Lung (tissue), 12 donors: ENCODE measurements around the gene STX1A. TPM values are rescaled to one million over a fixed set of nuclear protein-coding genes. Genes with fewer than 3 reads are reported as not detected.

ENCODE experiments used
- ATAC-seq: fragments of 200-7000 bp; cut with Tn5 transposase; one replicate; pipeline ENCODE4 v1.9.1; 2020; ENCODE audit warnings: moderate number of reproducible peaks; ENCODE audit not compliant: insufficient read depth, low FRiP score
- DNase-seq, 3 donors: peaks; one replicate each; pipeline ENCODE4 v3.0.0-alpha.2; 2013 to 2017
- H3K27ac ChIP-seq, 2 donors: one replicate each; pipeline ENCODE4 v1.5.1; 2013; ENCODE audit warnings: mild to moderate bottlenecking in 2 of 2, moderate library complexity in 2 of 2, control low read depth in 1 of 2, inconsistent platforms in 1 of 2, low read depth in 1 of 2, low read length in 1 of 2
- H3K27me3 ChIP-seq, 3 donors: one replicate each; pipeline ENCODE4 v1.5.1; 2013; ENCODE audit warnings: low read length in 2 of 3; ENCODE audit not compliant: control insufficient read depth in 3 of 3, insufficient read depth in 3 of 3
- H3K36me3 ChIP-seq, 4 donors: one replicate each; pipeline ENCODE4 v1.5.1; 2013; ENCODE audit warnings: low read length in 4 of 4, mild to moderate bottlenecking in 1 of 4, moderate library complexity in 1 of 4; ENCODE audit not compliant: control insufficient read depth in 4 of 4, insufficient read depth in 4 of 4
- H3K4me1 ChIP-seq, 5 donors: one replicate each; pipeline ENCODE4 v1.5.1; 2013; ENCODE audit warnings: low read length in 5 of 5, mild to moderate bottlenecking in 2 of 5, moderate library complexity in 1 of 5; ENCODE audit not compliant: control insufficient read depth in 5 of 5, insufficient read depth in 5 of 5
- H3K4me3 ChIP-seq: one replicate; pipeline ENCODE4 v1.5.1; 2013; ENCODE audit warnings: mild to moderate bottlenecking, control low read depth, moderate library complexity
- H3K9ac ChIP-seq, 2 donors: one replicate each; pipeline ENCODE4 v1.5.1; 2013; ENCODE audit warnings: low read length in 2 of 2, control low read depth in 1 of 2; ENCODE audit not compliant: insufficient read depth in 1 of 2
- H3K9me3 ChIP-seq, 4 donors: one replicate each; pipeline ENCODE4 v1.5.1; 2013; ENCODE audit warnings: low read length in 3 of 4, mild to moderate bottlenecking in 1 of 4, moderate library complexity in 1 of 4; ENCODE audit not compliant: control insufficient read depth in 4 of 4, insufficient read depth in 3 of 4
- WGBS, 2 donors: extraction: QIAGEN DNeasy Blood & Tissue Kit; methylation state at CpG; one replicate each; pipeline ENCODE4 v1.1.7; 2013; 5-methylcytosine and 5-hydroxymethylcytosine counted together
- polyA plus RNA-seq, 2 donors: library from polyadenylated mRNA; stranded (reverse); fragments of 200-250 nt; gene quantifications; one replicate each; pipeline ENCODE4 v1.2.1, GENCODE V29; 2013
- total RNA-seq, 2 donors: library from RNA; depleted of rRNA in 1 of 2; stranded (reverse); fragments of >200 nt in 1 of 2; gene quantifications; one replicate each; pipeline ENCODE4 v1.2.1, GENCODE V29; 2014 to 2021
- TF ChIP-seq, protein P1 (sequence below): IDR thresholded peaks from 2 replicates; pipeline ENCODE4 v1.5.1; 2012; ENCODE audit warnings: mild to moderate bottlenecking; ENCODE audit errors: control extremely low read depth, extremely low read depth
- donor health status: control.
- donor health status: control.
- donor health status: Bipolar disorder and iron deficiency.
- donor health status: healthy.
- donor health status: DM: yes; HTN: yes; CAD: no.

Gene STX1A
- total and polyA plus RNA-seq, 4 donors: 4.1 to 8.0 (median 7.7) TPM

GRCh38 chr7:73712773-73713172 is 6.7 kb downstream of the STX1A start:
- no peak for DNase-seq
- ATAC-seq: no peak
- peaks cover 0 to 5% (median 0%) of the 10 kb centered on the region in 4 donors for H3K36me3 ChIP-seq
- 56 to 81% methylated on average over 1 of the region's 1 CpG for WGBS, 2 donors
- no peak overlapping the region for H3K4me3 ChIP-seq
- no peaks in the 10 kb centered on the region for H3K9me3 ChIP-seq
- no peak overlapping the region for H3K27ac ChIP-seq
- TF ChIP-seq, protein P1, sequence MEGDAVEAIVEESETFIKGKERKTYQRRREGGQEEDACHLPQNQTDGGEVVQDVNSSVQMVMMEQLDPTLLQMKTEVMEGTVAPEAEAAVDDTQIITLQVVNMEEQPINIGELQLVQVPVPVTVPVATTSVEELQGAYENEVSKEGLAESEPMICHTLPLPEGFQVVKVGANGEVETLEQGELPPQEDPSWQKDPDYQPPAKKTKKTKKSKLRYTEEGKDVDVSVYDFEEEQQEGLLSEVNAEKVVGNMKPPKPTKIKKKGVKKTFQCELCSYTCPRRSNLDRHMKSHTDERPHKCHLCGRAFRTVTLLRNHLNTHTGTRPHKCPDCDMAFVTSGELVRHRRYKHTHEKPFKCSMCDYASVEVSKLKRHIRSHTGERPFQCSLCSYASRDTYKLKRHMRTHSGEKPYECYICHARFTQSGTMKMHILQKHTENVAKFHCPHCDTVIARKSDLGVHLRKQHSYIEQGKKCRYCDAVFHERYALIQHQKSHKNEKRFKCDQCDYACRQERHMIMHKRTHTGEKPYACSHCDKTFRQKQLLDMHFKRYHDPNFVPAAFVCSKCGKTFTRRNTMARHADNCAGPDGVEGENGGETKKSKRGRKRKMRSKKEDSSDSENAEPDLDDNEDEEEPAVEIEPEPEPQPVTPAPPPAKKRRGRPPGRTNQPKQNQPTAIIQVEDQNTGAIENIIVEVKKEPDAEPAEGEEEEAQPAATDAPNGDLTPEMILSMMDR: no peak
- no peak overlapping the region for H3K9ac ChIP-seq
- H3K4me1 ChIP-seq: peaks cover 0 to 13% (median 7%) of the 10 kb centered on the region in 5 donors
- H3K27me3 ChIP-seq: no peaks in the 10 kb centered on the region

DNA sequence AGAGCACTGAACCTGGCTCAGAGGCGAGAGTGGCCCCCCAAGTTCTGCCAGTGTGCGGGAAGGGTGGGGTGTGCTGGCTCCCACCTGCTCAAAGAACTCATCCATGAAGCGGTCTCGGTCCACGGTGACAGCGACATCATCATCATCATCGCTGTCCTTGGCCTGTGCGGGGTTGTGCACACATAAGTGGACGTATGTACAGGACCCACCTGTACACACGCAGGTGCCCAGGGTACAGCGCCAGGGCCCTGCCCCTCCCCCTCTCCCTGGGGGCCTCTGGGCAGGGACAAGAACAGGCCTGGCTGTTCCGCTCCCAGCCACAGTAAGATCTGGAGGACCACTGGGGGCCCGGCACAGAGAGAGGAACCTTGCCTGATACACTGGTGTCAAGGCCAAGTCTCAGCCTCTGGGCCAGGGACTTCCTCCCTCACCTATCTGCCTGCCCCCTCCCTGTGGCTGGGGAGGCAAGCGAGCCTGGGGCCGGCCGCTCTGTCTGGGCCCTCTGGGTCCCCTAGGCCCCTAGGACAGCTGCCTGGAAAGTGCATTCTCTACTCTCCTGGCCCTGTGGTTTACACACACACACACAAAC is 10.4 kb downstream of the STX1A start:
- no peak overlapping the region for H3K4me3 ChIP-seq
- no peak overlapping the region for H3K9ac ChIP-seq
- no peaks in the 10 kb centered on the region for H3K27me3 ChIP-seq
- 91 to 95% methylated on average over 16 of the region's 16 CpGs for WGBS, 2 donors
- ATAC-seq (no peak), DNase-seq (no peak)
- H3K4me1 ChIP-seq: peaks cover 0 to 8% (median 0%) of the 10 kb centered on the region in 5 donors
- H3K36me3 ChIP-seq: peaks cover 0 to 5% (median 0%) of the 10 kb centered on the region in 4 donors
- H3K27ac ChIP-seq: no peak overlapping the region
- TF ChIP-seq, protein P1: no peak
- H3K9me3 ChIP-seq: no peaks in the 10 kb centered on the region

DNA sequence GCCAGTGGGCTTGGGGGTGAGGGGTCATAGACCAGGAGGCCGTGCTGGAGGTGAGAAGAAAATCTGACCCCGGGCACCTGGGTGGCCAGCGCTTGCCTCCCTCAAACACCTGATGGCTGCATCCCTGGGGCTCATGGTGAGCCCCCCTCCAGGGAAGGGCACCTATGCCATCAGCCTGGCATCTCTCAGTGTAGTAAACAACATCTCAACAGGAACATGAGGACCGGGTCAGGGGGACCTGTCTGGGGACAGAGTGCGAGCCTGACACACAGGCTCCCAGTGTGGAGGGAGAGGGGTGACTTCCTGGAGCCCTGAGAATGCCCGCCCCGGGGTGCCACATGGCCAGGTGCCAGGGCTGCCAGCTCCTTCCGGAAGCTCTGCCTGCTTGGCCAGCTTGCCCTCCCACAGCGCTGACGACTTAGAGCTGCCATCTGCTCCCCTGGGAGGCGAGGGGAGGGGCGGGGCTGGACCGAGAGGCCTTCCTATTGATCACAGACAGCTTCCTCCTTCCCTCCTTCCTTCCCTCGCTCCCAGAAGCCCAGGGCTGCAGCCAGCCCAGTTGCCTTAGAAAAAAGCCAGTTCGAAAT is 12.3 kb downstream of the STX1A start:
- DNase-seq (no peak), ATAC-seq (no peak)
- no peaks in the 10 kb centered on the region for H3K9me3 ChIP-seq
- no peak overlapping the region for H3K9ac ChIP-seq
- no peaks in the 10 kb centered on the region for H3K27me3 ChIP-seq
- H3K4me1 ChIP-seq: peaks cover 0 to 11% (median 0%) of the 10 kb centered on the region in 5 donors
- no peak overlapping the region for H3K27ac ChIP-seq
- H3K4me3 ChIP-seq: no peak overlapping the region
- TF ChIP-seq, protein P1: no peak
- H3K36me3 ChIP-seq: peaks cover 0 to 5% (median 0%) of the 10 kb centered on the region in 4 donors
- WGBS, 2 donors: 46 to 62% methylated on average over 15 of the region's 15 CpGs
